GM19193 (cell line): ENCODE data around the gene SPOCK3.

ENCODE experiments used
- POLR2A ChIP-seq: IDR thresholded peaks from 4 replicates; pipeline ENCODE4 v1.6.1; 2011; ENCODE audit not compliant: insufficient read depth, insufficient read length; ENCODE audit errors: extremely low read depth

SPOCK3 gene

DNA sequence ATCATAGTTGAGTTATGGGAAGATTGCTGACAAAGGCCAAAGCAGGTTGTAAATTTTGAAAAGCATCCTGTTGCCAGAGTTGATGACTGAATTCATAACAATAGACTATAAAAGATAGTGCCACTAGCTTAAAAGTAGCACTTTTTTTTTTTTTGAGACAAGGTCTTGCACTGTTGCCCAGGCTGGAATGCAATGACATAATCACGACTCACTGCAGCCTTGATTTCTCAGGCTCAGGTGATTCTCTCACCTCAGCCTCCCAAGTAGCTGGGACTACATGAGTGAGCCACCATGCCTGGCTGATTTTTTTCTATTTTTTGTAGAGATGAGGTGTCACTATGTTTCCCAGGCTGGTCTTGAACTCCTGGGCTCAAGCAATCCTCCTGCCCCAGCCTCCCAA is 122.7 kb downstream of the SPOCK3 start:
- TF ChIP-seq POLR2A = no peak

DNA sequence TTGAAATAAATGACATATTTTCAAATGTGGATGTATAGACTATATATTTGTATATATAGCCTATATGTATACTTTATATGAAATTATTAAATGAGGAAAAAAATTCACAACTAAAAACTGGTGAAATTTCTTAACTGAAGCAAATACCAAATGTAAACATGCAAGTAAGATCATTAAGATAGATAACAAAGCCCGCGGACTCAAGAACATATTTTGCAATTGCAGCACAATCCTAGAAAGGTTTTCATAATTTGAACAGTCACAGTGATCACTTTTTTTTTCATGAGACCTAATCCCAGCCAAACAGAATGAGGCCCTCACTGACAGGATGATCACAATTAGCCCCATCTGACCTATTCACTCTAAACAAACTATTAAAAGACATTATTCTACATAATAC is 123.2 kb downstream of the SPOCK3 start:
- TF ChIP-seq POLR2A = no peak

DNA sequence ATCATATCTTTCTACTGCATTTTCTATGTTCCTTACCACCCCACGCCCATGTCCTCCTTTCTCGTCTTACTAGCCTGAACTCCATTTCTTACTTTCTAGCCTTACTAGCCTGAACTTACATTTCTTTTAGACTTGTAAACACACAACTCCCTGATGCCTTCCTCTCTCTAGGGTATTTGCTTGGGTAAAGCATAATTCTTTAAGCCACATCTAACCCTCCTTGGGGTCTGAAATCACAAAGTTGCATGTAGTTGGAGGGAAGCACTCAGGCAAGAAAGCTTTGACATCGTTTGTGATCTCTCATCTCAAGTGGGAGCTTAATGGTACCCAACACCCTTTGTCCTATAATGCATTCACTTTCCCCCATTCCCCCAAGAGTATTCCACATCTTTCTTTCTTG is 124.4 kb downstream of the SPOCK3 start:
- TF ChIP-seq POLR2A = no peak

GRCh38 chr4:167105857-167106256 is 128.4 kb downstream of the SPOCK3 start:
- TF ChIP-seq POLR2A = no peak

- no peak for TF ChIP-seq POLR2A
Observed at GRCh38 chr4:167102475-167102874, 131.8 kb downstream of the SPOCK3 start.

- TF ChIP-seq POLR2A = no peak
Observed at GRCh38 chr4:167101035-167101434, 133.3 kb downstream of the SPOCK3 start.

GRCh38 chr4:167100120-167100519 is 134.2 kb downstream of the SPOCK3 start:
- no peak for TF ChIP-seq POLR2A

DNA sequence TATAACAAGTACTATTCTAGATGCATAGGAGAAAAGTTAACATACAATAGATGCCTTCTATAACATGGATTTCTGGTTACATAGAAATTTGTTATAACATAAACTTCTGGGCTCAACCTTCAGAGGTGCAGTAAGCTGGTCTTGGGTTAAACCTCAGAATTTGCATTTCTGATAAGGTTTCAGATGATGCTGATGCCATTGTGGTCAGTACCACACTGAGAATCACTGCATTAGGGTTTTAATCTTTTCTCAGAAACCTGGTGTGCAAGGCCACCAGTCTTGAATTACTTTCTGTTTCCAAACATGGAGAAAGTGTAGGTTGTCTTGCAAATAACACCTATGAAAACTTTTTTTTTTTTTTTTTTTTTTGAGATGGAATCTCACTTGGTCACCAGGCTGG is 146.2 kb downstream of the SPOCK3 start:
- TF ChIP-seq POLR2A = no peak

GRCh38 chr4:167084321-167084720 is 150.0 kb downstream of the SPOCK3 start:
- no peak for TF ChIP-seq POLR2A

- TF ChIP-seq POLR2A = no peak
Observed at GRCh38 chr4:167079762-167080161, 154.5 kb downstream of the SPOCK3 start.

GRCh38 chr4:167052631-167053091 is 181.6 kb downstream of the SPOCK3 start:
- TF ChIP-seq POLR2A = no peak

GRCh38 chr4:167049257-167049656 is 185.0 kb downstream of the SPOCK3 start:
- no peak for TF ChIP-seq POLR2A

- no peak for TF ChIP-seq POLR2A
Observed at GRCh38 chr4:167041524-167041923, 192.8 kb downstream of the SPOCK3 start.

DNA sequence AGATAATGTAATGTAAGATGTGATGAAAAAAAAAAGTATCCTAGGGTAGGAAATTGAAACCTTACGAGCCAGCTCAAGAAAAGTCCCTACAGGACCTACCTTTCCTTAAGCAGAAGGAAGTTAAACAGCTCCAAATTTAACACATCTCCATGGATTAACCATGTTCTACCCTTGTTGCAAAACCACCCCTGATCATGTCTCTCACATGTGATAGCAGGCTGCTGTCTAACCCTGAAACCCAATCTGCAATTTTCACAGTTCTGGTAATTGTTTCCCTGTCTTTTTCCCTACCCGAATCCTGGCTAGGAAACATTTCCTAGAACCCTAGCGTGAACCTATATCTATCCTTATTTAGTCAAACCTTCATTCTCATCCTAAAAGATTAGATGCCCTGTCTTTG is 198.9 kb downstream of the SPOCK3 start:
- no peak for TF ChIP-seq POLR2A

DNA sequence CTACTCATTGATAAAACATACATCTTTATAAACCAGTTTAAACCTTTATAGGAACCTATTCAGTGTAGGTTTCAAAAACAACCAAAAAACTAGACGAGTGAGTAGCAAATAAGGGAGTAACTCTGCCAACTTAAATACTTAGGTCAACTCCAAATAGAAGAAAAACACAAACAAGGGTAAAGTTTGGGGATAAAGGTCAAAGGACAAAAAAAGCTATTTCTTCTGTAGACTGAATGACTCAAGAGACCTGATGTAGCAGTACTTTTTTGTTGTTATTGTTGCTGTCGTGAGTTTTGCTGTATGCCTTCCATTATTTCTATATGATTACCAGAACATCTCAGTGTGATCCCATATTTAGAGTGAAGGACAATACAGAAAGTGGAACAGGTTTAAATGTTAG is 199.3 kb downstream of the SPOCK3 start:
- TF ChIP-seq POLR2A = no peak

GRCh38 chr4:167032871-167033270 is 201.4 kb downstream of the SPOCK3 start:
- no peak for TF ChIP-seq POLR2A

GRCh38 chr4:167031534-167032156 is 202.6 kb downstream of the SPOCK3 start:
- TF ChIP-seq POLR2A = no peak
